ENCODE results near the gene BMAL1.

GRCh38 chr11:13276832-13277767, 490 bp upstream of the BMAL1 start:
- TF ChIP-seq CTCF (optimal IDR thresholded peaks at IDR 0.05 in 1 of 3, IDR thresholded peaks at IDR 0.05 in 1 of 3, conservative IDR thresholded peaks at IDR 0.05 in 1 of 3; ENCODE audit: extremely low read depth in 1 of 3, insufficient read depth in 2 of 3, low read length in 3 of 3) (no peak), EZH2 (IDR thresholded peaks at IDR 0.05; ENCODE audit: low read length) (no peak)

Data from keratinocyte (primary cell).